Osteoblast (primary cell): ENCODE measurements around the gene IPO13. TPM values are rescaled to one million over a fixed set of nuclear protein-coding genes. Genes with fewer than 3 reads are reported as not detected.

Source experiments
- DNase-seq: peaks from one replicate; pipeline ENCODE4 v3.0.0; 2011; ENCODE audit warnings: low spot score, mixed read lengths; ENCODE audit not compliant: insufficient read length; ENCODE audit errors: missing footprints
- H2AFZ ChIP-seq: 2 replicates; pipeline ENCODE4 v1.6.0; 2011; ENCODE audit warnings: mild to moderate bottlenecking, low read length
- H3K27ac ChIP-seq: 2 replicates; pipeline ENCODE4 v1.5.1; 2011; ENCODE audit warnings: mild to moderate bottlenecking, low read depth, low read length, moderate library complexity
- H3K27me3 ChIP-seq: 2 replicates; pipeline ENCODE4 v1.6.0; 2012; ENCODE audit warnings: mild to moderate bottlenecking, control low read depth, inconsistent platforms, low read length, moderate library complexity; ENCODE audit not compliant: insufficient read depth
- H3K36me3 ChIP-seq: 2 replicates; pipeline ENCODE4 v1.5.1; 2011; ENCODE audit warnings: mild to moderate bottlenecking, low read length, control low read depth, moderate library complexity; ENCODE audit not compliant: insufficient read depth
- H3K4me1 ChIP-seq: 2 replicates; pipeline ENCODE4 v1.5.1; 2011; ENCODE audit warnings: mild to moderate bottlenecking, low read length, control low read depth, moderate library complexity; ENCODE audit not compliant: insufficient read depth
- H3K4me2 ChIP-seq: 2 replicates; pipeline ENCODE4 v1.6.0; 2011; ENCODE audit warnings: mild to moderate bottlenecking, low read length; ENCODE audit not compliant: insufficient read depth
- H3K4me3 ChIP-seq: fragments of 200-600 bp; sonication (generic); 3 replicates; pipeline ENCODE4 v1.5.1; 2012; ENCODE audit warnings: mild to moderate bottlenecking, low read length, inconsistent platforms; ENCODE audit not compliant: insufficient read depth
- H3K79me2 ChIP-seq: 2 replicates; pipeline ENCODE4 v1.6.0; 2012; ENCODE audit warnings: mild to moderate bottlenecking, low read length, control low read depth, inconsistent platforms; ENCODE audit not compliant: insufficient read depth
- H3K9me3 ChIP-seq: 2 replicates; pipeline ENCODE4 v1.5.1; 2011; ENCODE audit warnings: low read depth, low read length, control low read depth
- H4K20me1 ChIP-seq: 2 replicates; pipeline ENCODE4 v1.6.0; 2012; ENCODE audit warnings: mild to moderate bottlenecking, low read length, control low read depth; ENCODE audit not compliant: insufficient read depth
- CTCF ChIP-seq: IDR thresholded peaks from 2 replicates; pipeline ENCODE4 v1.5.1; 2011; ENCODE audit warnings: mild to moderate bottlenecking, low read depth, low read length, moderate library complexity; ENCODE audit errors: extremely low read depth
- total RNA-seq: library from RNA; depleted of rRNA; stranded (reverse); fragments of >200 nt; gene quantifications from 2 replicates; pipeline ENCODE4 v1.2.3, GENCODE V29; 2012

The IPO13 gene
- total RNA-seq, 1 donor = 20.6 TPM

DNA sequence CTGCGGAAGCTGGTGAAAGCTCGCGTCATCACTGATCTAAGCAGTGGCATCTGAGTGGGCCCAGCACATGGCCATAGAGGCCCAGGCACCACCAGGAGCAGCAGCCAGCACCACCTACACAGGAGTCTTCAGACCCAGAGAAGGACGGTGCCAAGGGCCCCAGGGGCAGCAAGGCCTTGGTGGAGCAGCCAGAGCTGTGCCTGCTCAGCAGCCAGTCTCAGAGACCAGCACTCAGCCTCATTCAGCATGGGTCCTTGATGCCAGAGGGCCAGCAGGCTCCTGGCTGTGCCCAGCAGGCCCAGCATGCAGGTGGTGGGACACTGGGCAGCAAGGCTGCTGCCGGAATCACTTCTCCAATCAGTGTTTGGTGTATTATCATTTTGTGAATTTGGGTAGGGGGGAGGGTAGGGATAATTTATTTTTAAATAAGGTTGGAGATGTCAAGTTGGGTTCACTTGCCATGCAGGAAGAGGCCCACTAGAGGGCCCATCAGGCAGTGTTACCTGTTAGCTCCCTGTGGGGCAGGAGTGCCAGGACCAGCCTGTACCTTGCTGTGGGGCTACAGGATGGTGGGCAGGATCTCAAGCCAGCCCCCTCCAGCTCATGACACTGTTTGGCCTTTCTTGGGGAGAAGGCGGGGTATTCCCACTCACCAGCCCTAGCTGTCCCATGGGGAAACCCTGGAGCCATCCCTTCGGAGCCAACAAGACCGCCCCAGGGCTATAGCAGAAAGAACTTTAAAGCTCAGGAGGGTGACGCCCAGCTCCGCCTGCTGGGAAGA is 16.4 kb upstream of the IPO13 start:
- TF ChIP-seq CTCF = peak; percentile 27
- peak overlapping the region; percentile 37 for H3K27ac ChIP-seq

DNA sequence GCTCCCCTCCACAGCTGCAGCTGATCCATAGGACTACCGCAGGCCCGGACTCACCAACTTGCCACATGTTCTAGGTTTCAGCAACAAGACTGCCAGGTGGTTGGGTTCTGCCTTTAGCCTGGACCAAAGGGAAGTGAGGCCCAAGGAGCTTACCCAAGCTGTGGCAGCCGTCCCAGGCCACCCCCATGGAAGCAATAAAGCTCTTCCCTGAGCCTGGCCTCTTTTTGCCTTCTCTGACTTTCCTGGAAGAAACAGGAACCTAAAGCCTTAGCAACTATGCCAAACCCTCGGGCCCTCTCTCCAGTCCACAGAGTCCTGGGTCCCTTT is 15.8 kb upstream of the IPO13 start:
- H3K4me3 ChIP-seq = no peak overlapping the region
- H2AFZ ChIP-seq = no peak overlapping the region
- peaks cover 13% of the 10 kb centered on the region for H3K36me3 ChIP-seq
- peaks cover 8% of the 10 kb centered on the region for H4K20me1 ChIP-seq
- no peaks in the 10 kb centered on the region for H3K27me3 ChIP-seq
- peaks cover 3% of the 10 kb centered on the region for H3K9me3 ChIP-seq
- no peak for TF ChIP-seq CTCF
- DNase-seq = no peak
- H3K79me2 ChIP-seq = no peaks in the 10 kb centered on the region
- H3K4me2 ChIP-seq = no peak overlapping the region
- H3K27ac ChIP-seq = no peak overlapping the region
- peaks cover 20% of the 10 kb centered on the region for H3K4me1 ChIP-seq

More for the DNA sequence above, 16.4 kb upstream of the IPO13 start:
- Histone ChIP-seq H3K79me2 (no peaks in the 10 kb centered on the region), H3K27me3 (no peaks in the 10 kb centered on the region), H2AFZ (no peak overlapping the region), H3K4me1 (peaks cover 20% of the 10 kb centered on the region), H4K20me1 (peaks cover 8% of the 10 kb centered on the region), H3K9me3 (peaks cover 3% of the 10 kb centered on the region), H3K36me3 (peaks cover 18% of the 10 kb centered on the region), H3K4me3 (no peak overlapping the region), H3K4me2 (no peak overlapping the region)
- peak; percentile 76 for DNase-seq

GRCh38 chr1:43931711-43932660 is 14.8 kb upstream of the IPO13 start:
- peak; percentile 93 for DNase-seq
- TF ChIP-seq CTCF = no peak
- Histone ChIP-seq H4K20me1 (peaks cover 8% of the 10 kb centered on the region), H3K79me2 (no peaks in the 10 kb centered on the region), H3K36me3 (peaks cover 11% of the 10 kb centered on the region), H3K4me1 (peaks cover 20% of the 10 kb centered on the region), H3K27me3 (no peaks in the 10 kb centered on the region), H3K9me3 (peaks cover 3% of the 10 kb centered on the region), H3K27ac (no peak overlapping the region), H3K4me2 (no peak overlapping the region), H3K4me3 (no peak overlapping the region), H2AFZ (no peak overlapping the region)
